NB4 (cell line): ENCODE data around the gene CTTNBP2NL.
"Not testable (repeated sequence)": the region's sequence is repeated elsewhere in the genome, so short reads cannot be mapped to it uniquely, and the experiment has no call there.

ENCODE experiments used
- DNase-seq: peaks from one replicate; pipeline ENCODE4 v3.0.0; 2010; ENCODE audit warnings: low read depth
- H3K4me3 ChIP-seq: one replicate; pipeline ENCODE4 v1.5.1; 2011; ENCODE audit warnings: mild to moderate bottlenecking, low read depth, low read length, moderate library complexity
- CTCF ChIP-seq: IDR thresholded peaks from one replicate; pipeline ENCODE4 v1.5.1; 2012; ENCODE audit warnings: low read depth, low read length
- MYC ChIP-seq: IDR thresholded peaks from 2 replicates; pipeline ENCODE4 v1.6.1; 2011; ENCODE audit warnings: low read depth, low read length
- POLR2A ChIP-seq: IDR thresholded peaks from 2 replicates; pipeline ENCODE4 v1.6.1; 2011; ENCODE audit warnings: mild to moderate bottlenecking; ENCODE audit not compliant: insufficient read length; ENCODE audit errors: extremely low read depth
- TF ChIP-seq, protein P1 (sequence below): IDR thresholded peaks from 2 replicates; pipeline ENCODE4 v1.6.1; 2011; ENCODE audit warnings: low read depth, low read length

The CTTNBP2NL gene

GRCh38 chr1:112410673-112411072, 14.7 kb downstream of the CTTNBP2NL start:
- H3K4me3 ChIP-seq, result no peak overlapping the region
- no peak for DNase-seq
- TF ChIP-seq, protein P1, sequence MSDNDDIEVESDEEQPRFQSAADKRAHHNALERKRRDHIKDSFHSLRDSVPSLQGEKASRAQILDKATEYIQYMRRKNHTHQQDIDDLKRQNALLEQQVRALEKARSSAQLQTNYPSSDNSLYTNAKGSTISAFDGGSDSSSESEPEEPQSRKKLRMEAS, result no peak
- TF ChIP-seq MYC (no peak), POLR2A (no peak), CTCF (no peak)

DNA sequence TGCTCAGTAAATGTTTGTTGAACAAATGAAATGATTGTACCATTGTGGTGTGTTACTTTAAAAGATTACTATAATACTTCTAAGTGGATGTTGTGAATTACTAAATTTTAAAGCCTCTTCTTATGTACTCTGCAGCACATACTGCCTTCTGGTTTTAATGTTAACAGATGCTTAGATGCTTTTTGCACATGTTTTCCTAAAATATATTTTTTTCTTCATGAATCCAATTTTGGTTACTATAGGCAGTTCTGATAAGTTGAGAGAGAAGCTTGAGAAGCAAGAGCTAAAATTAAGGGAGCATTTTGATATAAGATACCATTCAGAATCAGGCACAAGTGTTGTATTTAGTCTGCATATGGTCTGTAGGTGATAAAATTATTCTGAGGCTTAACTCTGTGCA, 21.3 kb downstream of the CTTNBP2NL start:
- H3K4me3 ChIP-seq, result no peak overlapping the region
- no peak for DNase-seq
- TF ChIP-seq CTCF, result no peak
- TF ChIP-seq, protein P1, result no peak
- no peak for TF ChIP-seq POLR2A

- TF ChIP-seq CTCF (no peak), POLR2A (no peak)
- TF ChIP-seq, protein P1, result no peak
- H3K4me3 ChIP-seq, result no peak overlapping the region
- DNase-seq, result no peak
Observed at GRCh38 chr1:112418099-112418892, 22.3 kb downstream of the CTTNBP2NL start.

- DNase-seq, result no peak
- TF ChIP-seq, protein P1, result no peak
- TF ChIP-seq MYC, result no peak
- no peak for TF ChIP-seq CTCF
- no peak for TF ChIP-seq POLR2A
- H3K4me3 ChIP-seq, result no peak overlapping the region
Observed at GRCh38 chr1:112423207-112423606, 27.2 kb downstream of the CTTNBP2NL start.

DNA sequence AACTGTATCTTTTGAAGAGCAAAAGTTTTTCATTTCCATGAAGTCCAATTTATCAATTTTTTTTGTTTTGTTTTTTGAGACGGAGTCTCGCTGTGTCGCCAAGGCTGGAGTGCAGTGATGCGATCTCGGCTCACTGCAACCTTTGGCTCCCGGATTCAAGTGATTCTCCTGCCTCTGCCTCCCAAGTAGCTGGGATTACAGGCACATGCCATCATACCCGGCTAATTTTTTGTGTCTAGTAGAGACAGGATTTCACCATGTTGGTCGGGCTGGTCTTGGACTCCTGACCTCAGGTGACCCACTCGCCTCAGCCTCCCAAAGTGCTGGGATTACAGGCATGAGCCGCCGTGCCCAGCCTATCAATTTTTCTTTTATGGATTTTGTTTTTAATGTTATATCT, 27.7 kb downstream of the CTTNBP2NL start:
- not testable (repeated sequence) for H3K4me3 ChIP-seq, DNase-seq

GRCh38 chr1:112429749-112430148, 33.7 kb downstream of the CTTNBP2NL start:
- no peak for DNase-seq
- H3K4me3 ChIP-seq, result no peak overlapping the region
- TF ChIP-seq POLR2A (no peak), CTCF (no peak), MYC (no peak)
- TF ChIP-seq, protein P1, result no peak
